K562 (cell line): ENCODE results near the gene KRT222. TPM values are rescaled to one million over a fixed set of nuclear protein-coding genes. Genes with fewer than 3 reads are reported as not detected.
A peak's percentile ranks its signal among the peaks of the same experiment; 100 is the strongest.

Experiments
- ATAC-seq: fragments of 200-7000 bp; cut with Tn5 transposase; 3 replicates; pipeline ENCODE4 v1.9.1; 2020; ENCODE audit warnings: moderate library complexity
- BruUV-seq: library from RNA; stranded (reverse); fragments of 400-500 nt; replicated peaks from 2 replicates; lab custom pipeline; 2021; lab: Mats Ljungman, UMichigan
- CTCF ChIA-PET: fragments of 300-600 bp; formaldehyde crosslinking; extraction: SDS; loops from one replicate; lab custom pipeline; 2021; ENCODE audit warnings: low intra/inter-chr PET ratio; lab: Yijun Ruan, JAX
- POLR2A ChIA-PET: fragments of 300-600, 350-650 bp; sonication (Branson Sonifier 250); formaldehyde crosslinking; extraction: SDS; loops from one replicate; lab custom pipeline; 2021; ENCODE audit warnings: antibody characterized with exemption, inconsistent platforms; lab: Yijun Ruan, JAX
- DNase-seq, 4 experiments: peaks; one replicate each; pipeline versions ENCODE4 v3.0.0 to v3.0.0-alpha.2; 2011 to 2018; ENCODE audit warnings: low spot score in 3 of 4, mixed read lengths in 3 of 4; ENCODE audit errors: extremely low read depth in 1 of 4
- FAIRE-seq: peaks from 2 replicates; lab custom pipeline; 2011; peaks lifted over from hg19 to GRCh38; lab: Jason Lieb, UNC
- H2AFZ ChIP-seq: 2 replicates; pipeline ENCODE4 v1.6.0; 2011; ENCODE audit warnings: low read depth, low read length, control low read depth, inconsistent platforms
- H3K27ac ChIP-seq: fragments of 200-600 bp; 3 replicates; pipeline ENCODE4 v1.8.0; 2011; ENCODE audit warnings: low read depth, mild to moderate bottlenecking, control low read depth, inconsistent platforms, low read length, moderate library complexity, mixed read lengths; ENCODE audit errors: extremely low read depth
- H3K27me3 ChIP-seq, 2 experiments: fragments of 300-600 bp in 1 of 2; 2 replicates in 1 of 2; 3 replicates in 1 of 2; pipeline versions ENCODE4 v1.6.0 to v1.8.0; 2011; ENCODE audit warnings: inconsistent platforms in 2 of 2, low read length in 2 of 2, mild to moderate bottlenecking in 1 of 2, mixed read lengths in 1 of 2, moderate library complexity in 1 of 2; ENCODE audit not compliant: control insufficient read depth in 2 of 2, insufficient read depth in 2 of 2
- H3K36me3 ChIP-seq: fragments of 300-600 bp; 3 replicates; pipeline ENCODE4 v1.8.0; 2011; ENCODE audit warnings: mild to moderate bottlenecking, low read length, inconsistent platforms; ENCODE audit not compliant: control insufficient read depth, insufficient read depth
- H3K4me1 ChIP-seq, 2 experiments: fragments of 200-600 bp in 1 of 2; replicated peaks in 1 of 2; 2 replicates in 1 of 2; 3 replicates in 1 of 2; pipeline versions ENCODE4 v1.5.1 to v1.8.0; 2011; ENCODE audit warnings: inconsistent platforms in 2 of 2, low read length in 2 of 2, mild to moderate bottlenecking in 1 of 2, mixed read lengths in 1 of 2, moderate library complexity in 1 of 2; ENCODE audit not compliant: control insufficient read depth in 2 of 2, insufficient read depth in 2 of 2
- H3K4me2 ChIP-seq: 2 replicates; pipeline ENCODE4 v1.6.1; 2011; ENCODE audit warnings: low read length, control low read depth, inconsistent platforms, mixed read lengths; ENCODE audit not compliant: insufficient read depth
- H3K4me3 ChIP-seq: fragments of 200-600 bp; sonication (generic), shearing (Covaris generic); 2 replicates; pipeline ENCODE4 v1.5.1; 2016; ENCODE audit warnings: control low read depth, inconsistent platforms
- H3K79me2 ChIP-seq: fragments of 200-600 bp; 3 replicates; pipeline ENCODE4 v1.8.0; 2011; ENCODE audit warnings: low read length, inconsistent platforms; ENCODE audit not compliant: control insufficient read depth, insufficient read depth
- H3K9ac ChIP-seq, 2 experiments: 2 replicates each; pipeline versions ENCODE4 v1.6.0 to v1.6.1; 2011; ENCODE audit warnings: low read depth in 2 of 2, low read length in 2 of 2, control low read depth in 1 of 2, inconsistent platforms in 1 of 2, mild to moderate bottlenecking in 1 of 2, mixed read lengths in 1 of 2; ENCODE audit not compliant: insufficient read depth in 1 of 2
- H3K9me1 ChIP-seq: one replicate; pipeline ENCODE4 v1.6.0; 2011; ENCODE audit warnings: inconsistent platforms, mild to moderate bottlenecking, low read length, moderate library complexity; ENCODE audit not compliant: control insufficient read depth, insufficient read depth
- H3K9me3 ChIP-seq: replicated peaks from 2 replicates; pipeline ENCODE4 v1.5.1; 2011; ENCODE audit warnings: low read depth, low read length, inconsistent platforms; ENCODE audit not compliant: control insufficient read depth, insufficient read depth
- H4K20me1 ChIP-seq: replicated peaks from 2 replicates; pipeline ENCODE4 v1.6.1; 2011; ENCODE audit warnings: low read length, inconsistent platforms, mixed read lengths; ENCODE audit not compliant: control insufficient read depth, insufficient read depth
- EP300 ChIP-seq: IDR thresholded peaks from 2 replicates; pipeline ENCODE4 v1.6.1; 2012; ENCODE audit warnings: low read length, improper control_type of control experiment
- KAT2B ChIP-seq: IDR thresholded peaks from one replicate; pipeline ENCODE4 v1.6.1; 2012; ENCODE audit warnings: low read depth, mild to moderate bottlenecking, control low read depth, inconsistent platforms, low read length, moderate library complexity
- POLR2B ChIP-seq: fragments of 450-650 bp; IDR thresholded peaks from 2 replicates; pipeline ENCODE4 v1.6.1; 2018; ENCODE audit warnings: low read depth; ENCODE audit not compliant: partially characterized antibody
- ZNF121 ChIP-seq: sonication (generic); formaldehyde crosslinking; conservative IDR thresholded peaks from 2 replicates; pipeline ENCODE4 v1.8.0; 2022; ENCODE audit warnings: missing genetic modification reagents
- WGBS: fragments of 100-300 bp; shearing (Covaris generic); methylation state at CpG from one replicate; pipeline ENCODE4 v1.1.6; 2016; ENCODE audit warnings: low coverage, mixed read lengths; ENCODE audit not compliant: insufficient coverage; ENCODE audit errors: missing lambda C conversion rate; 5-methylcytosine and 5-hydroxymethylcytosine counted together
- in situ Hi-C: fragments of 300-500 bp; cut with MboI; formaldehyde crosslinking; loops from 4 replicates; pipeline ENCODE4 v1.15.0; 2018; ENCODE audit warnings: inconsistent platforms, mixed read lengths
- intact Hi-C: fragments of 100-400 bp; cut with micrococcal nuclease; formaldehyde crosslinking; loops from 2 replicates; pipeline ENCODE4 v1.14.2; 2022
- polyA plus RNA-seq, 8 experiments: library from polyadenylated mRNA; depleted of rRNA in 4 of 8; stranded (reverse) in 5 of 8; unstranded in 3 of 8; fragments of >200 nt; fragmentation: Nextera tagmentation in 2 of 8; fragmentation: Illumina TruSeq in 1 of 8; extraction: Ambion mirVana in 2 of 8; extraction: Trizol in 1 of 8; gene quantifications; 2 replicates each; pipeline versions ENCODE4 v1.2.1 to v1.2.3, GENCODE V29; 2011 to 2014; ENCODE audit warnings: inconsistent platforms in 1 of 8, missing spikeins in 1 of 8
- total RNA-seq, 7 experiments: library from RNA; depleted of rRNA in 6 of 7; stranded (reverse); fragments of >200 nt in 6 of 7; fragmentation: Illumina TruSeq in 2 of 7; extraction: Trizol in 2 of 7; gene quantifications; 2 replicates each; pipeline versions ENCODE4 v1.2.1 to v1.2.3, GENCODE V29; 2011 to 2021; ENCODE audit warnings: low replicate concordance in 1 of 7
- TF ChIP-seq, protein P1 (sequence below), 2 experiments: fragments of 450-650 bp in 1 of 2; sonication (generic) in 1 of 2; formaldehyde crosslinking in 1 of 2; IDR thresholded peaks; 2 replicates each; pipeline versions ENCODE4 v1.7.1 to v1.9.0; 2016 to 2022; ENCODE audit warnings: inconsistent platforms in 1 of 2, mild to moderate bottlenecking in 1 of 2, missing genetic modification reagents in 1 of 2

KRT222 gene
- total and polyA plus RNA-seq, 9 of the 15 experiments (the other 6 are each of a cell fraction or from before 2014, with no cell fraction given), result 0.03 to 0.11 (median 0.05) TPM; not detected in 5

DNA sequence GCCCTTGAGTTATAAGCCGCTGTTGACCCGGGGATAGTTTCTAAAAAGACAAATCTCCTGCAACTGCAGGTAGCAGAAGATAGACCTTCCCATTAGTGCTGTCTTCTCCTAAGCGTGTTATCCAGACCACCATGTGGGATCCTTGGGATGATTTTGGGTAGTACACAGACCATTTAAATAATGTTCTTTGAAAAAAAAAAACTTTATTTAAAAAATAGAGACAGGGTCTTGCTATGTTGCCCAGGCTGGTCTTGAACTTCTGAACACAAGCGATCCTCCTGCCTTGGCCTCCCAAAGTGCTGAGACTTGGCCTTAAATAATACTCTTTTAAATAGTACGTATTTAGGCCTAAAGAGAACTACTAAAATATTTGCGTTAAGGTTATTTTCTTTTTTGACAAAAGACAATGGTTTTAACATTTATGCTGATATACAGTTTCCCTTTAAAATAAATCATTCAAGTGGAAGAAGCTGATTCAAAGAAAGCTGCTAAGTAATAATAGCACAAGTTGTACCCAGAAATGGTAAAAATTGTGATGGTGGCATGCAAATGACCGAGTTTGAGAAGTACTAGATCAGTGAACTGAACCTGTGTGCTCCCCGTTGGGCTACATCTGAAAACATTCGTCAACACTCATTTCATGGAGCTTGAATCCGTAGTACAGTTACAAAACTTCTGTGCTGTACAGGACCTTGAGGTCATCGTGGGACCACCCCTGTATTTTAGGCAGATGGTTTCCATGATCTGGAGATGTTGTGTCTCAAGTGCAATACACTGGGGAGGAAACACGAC is 41.4 kb downstream of the KRT222 start:
- no peak overlapping the region for H3K4me3 ChIP-seq
- no peak for DNase-seq
- H4K20me1 ChIP-seq, result no peaks in the 10 kb centered on the region
- POLR2A ChIA-PET, result interaction anchor here (4.0 kb wide), 1 partner anchor 23 kb away, joined by 30 read pairs; the partner anchor contains the start of gene SMARCE1
- BruUV-seq, result no TSS peak
- no peaks in the 10 kb centered on the region for H3K79me2 ChIP-seq
- H3K9me3 ChIP-seq, result no peaks in the 10 kb centered on the region
- no peak overlapping the region for H3K27ac ChIP-seq
- H2AFZ ChIP-seq, result no peak overlapping the region
- H3K4me1 ChIP-seq, result no peaks in the 10 kb centered on the region
- H3K9me1 ChIP-seq, result no peaks in the 10 kb centered on the region
- no peak overlapping the region for H3K9ac ChIP-seq
- peaks cover 15% of the 10 kb centered on the region; the same call in 1 of the 3 replicates for H3K36me3 ChIP-seq
- no peak overlapping the region for H3K4me2 ChIP-seq
- CTCF ChIA-PET, result no interaction called here
- no peak for ATAC-seq
- FAIRE-seq, result no peak
- TF ChIP-seq, protein P1, sequence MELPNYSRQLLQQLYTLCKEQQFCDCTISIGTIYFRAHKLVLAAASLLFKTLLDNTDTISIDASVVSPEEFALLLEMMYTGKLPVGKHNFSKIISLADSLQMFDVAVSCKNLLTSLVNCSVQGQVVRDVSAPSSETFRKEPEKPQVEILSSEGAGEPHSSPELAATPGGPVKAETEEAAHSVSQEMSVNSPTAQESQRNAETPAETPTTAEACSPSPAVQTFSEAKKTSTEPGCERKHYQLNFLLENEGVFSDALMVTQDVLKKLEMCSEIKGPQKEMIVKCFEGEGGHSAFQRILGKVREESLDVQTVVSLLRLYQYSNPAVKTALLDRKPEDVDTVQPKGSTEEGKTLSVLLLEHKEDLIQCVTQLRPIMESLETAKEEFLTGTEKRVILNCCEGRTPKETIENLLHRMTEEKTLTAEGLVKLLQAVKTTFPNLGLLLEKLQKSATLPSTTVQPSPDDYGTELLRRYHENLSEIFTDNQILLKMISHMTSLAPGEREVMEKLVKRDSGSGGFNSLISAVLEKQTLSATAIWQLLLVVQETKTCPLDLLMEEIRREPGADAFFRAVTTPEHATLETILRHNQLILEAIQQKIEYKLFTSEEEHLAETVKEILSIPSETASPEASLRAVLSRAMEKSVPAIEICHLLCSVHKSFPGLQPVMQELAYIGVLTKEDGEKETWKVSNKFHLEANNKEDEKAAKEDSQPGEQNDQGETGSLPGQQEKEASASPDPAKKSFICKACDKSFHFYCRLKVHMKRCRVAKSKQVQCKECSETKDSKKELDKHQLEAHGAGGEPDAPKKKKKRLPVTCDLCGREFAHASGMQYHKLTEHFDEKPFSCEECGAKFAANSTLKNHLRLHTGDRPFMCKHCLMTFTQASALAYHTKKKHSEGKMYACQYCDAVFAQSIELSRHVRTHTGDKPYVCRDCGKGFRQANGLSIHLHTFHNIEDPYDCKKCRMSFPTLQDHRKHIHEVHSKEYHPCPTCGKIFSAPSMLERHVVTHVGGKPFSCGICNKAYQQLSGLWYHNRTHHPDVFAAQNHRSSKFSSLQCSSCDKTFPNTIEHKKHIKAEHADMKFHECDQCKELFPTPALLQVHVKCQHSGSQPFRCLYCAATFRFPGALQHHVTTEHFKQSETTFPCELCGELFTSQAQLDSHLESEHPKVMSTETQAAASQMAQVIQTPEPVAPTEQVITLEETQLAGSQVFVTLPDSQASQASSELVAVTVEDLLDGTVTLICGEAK (IDR thresholded peaks at IDR 0.05), result peak; percentile 78
- TF ChIP-seq, protein P1 (CRISPR knock-in tag; IDR thresholded peaks at IDR 0.05), result peak; percentile 55
- TF ChIP-seq ZNF121 (CRISPR knock-in tag), result no peak
- no peak for TF ChIP-seq KAT2B
- TF ChIP-seq POLR2B, result no peak
- TF ChIP-seq EP300, result no peak
- WGBS, result 23% methylated on average over 12 of the region's 12 CpGs
- in situ Hi-C loops, result loop anchor here (25.0 kb wide), 1 partner anchor 1039 kb away; no protein-coding TSS in a partner anchor
- peaks cover 12 to 17% of the 10 kb centered on the region in 2 experiments for H3K27me3 ChIP-seq
- intact Hi-C loops, result no loop called here
